DOHH2 (cell line): ENCODE results near the gene GATD1.

ENCODE experiments used
- H3F3A ChIP-seq: fragments of 200-600 bp; sonication (generic), shearing (Covaris generic); 2 replicates; pipeline ENCODE4 v1.6.0; 2016; ENCODE audit warnings: antibody characterized with exemption, mild to moderate bottlenecking; ENCODE audit not compliant: control insufficient read depth, insufficient read depth
- H3K27ac ChIP-seq: fragments of 200-600 bp; sonication (generic); 2 replicates; pipeline ENCODE4 v1.5.1; 2014; ENCODE audit warnings: low read depth, mild to moderate bottlenecking, low read length, moderate library complexity
- H3K27me3 ChIP-seq: fragments of 200-600 bp; sonication (generic); 2 replicates; pipeline ENCODE4 v1.6.1; 2014; ENCODE audit warnings: mild to moderate bottlenecking, low read length, mixed read lengths; ENCODE audit not compliant: control insufficient read depth
- H3K36me3 ChIP-seq: fragments of 200-600 bp; sonication (generic); 2 replicates; pipeline ENCODE4 v1.6.1; 2014; ENCODE audit warnings: mild to moderate bottlenecking, low read length, moderate library complexity, mixed read lengths; ENCODE audit not compliant: control insufficient read depth
- H3K4me1 ChIP-seq: fragments of 200-600 bp; sonication (generic); 2 replicates; pipeline ENCODE4 v1.6.1; 2014; ENCODE audit warnings: mild to moderate bottlenecking, low read length, mixed read lengths; ENCODE audit not compliant: control insufficient read depth
- H3K4me2 ChIP-seq: fragments of 200-600 bp; sonication (generic); 2 replicates; pipeline ENCODE4 v1.6.0; 2014; ENCODE audit warnings: mild to moderate bottlenecking, low read length, moderate library complexity
- H3K4me3 ChIP-seq: fragments of 200-600 bp; sonication (generic); 2 replicates; pipeline ENCODE4 v1.5.1; 2014; ENCODE audit warnings: mild to moderate bottlenecking, low read length, mixed read lengths
- H3K79me2 ChIP-seq: fragments of 200-600 bp; sonication (generic); 2 replicates; pipeline ENCODE4 v1.6.1; 2014; ENCODE audit warnings: mild to moderate bottlenecking, low read length, mixed read lengths; ENCODE audit not compliant: control insufficient read depth
- H3K9me2 ChIP-seq: fragments of 200-600 bp; sonication (generic); replicated peaks from 2 replicates; pipeline ENCODE4 v1.6.1; 2014; ENCODE audit warnings: mild to moderate bottlenecking, low read length, mixed read lengths; ENCODE audit not compliant: control insufficient read depth
- H3K9me3 ChIP-seq: fragments of 200-600 bp; sonication (generic); 2 replicates; pipeline ENCODE4 v1.6.1; 2014; ENCODE audit warnings: antibody characterized with exemption, low read length, mixed read lengths; ENCODE audit not compliant: control insufficient read depth, insufficient read depth
- H4K20me1 ChIP-seq: fragments of 200-600 bp; sonication (generic); 2 replicates; pipeline ENCODE4 v1.6.0; 2014; ENCODE audit warnings: low read depth, mild to moderate bottlenecking, antibody characterized with exemption, low read length, moderate library complexity; ENCODE audit not compliant: control insufficient read depth, insufficient read depth
- EZH2phosphoT487 ChIP-seq: fragments of 200-600 bp; sonication (generic); IDR thresholded peaks from 2 replicates; pipeline ENCODE4 v1.6.1; 2017; ENCODE audit warnings: borderline replicate concordance, mild to moderate bottlenecking, antibody characterized with exemption, low read length, moderate library complexity, mixed read lengths
- TF ChIP-seq, protein P1 (sequence below): fragments of 200-600 bp; sonication (generic); IDR thresholded peaks from one replicate; pipeline ENCODE4 v1.5.1; 2014; ENCODE audit warnings: antibody characterized with exemption, mild to moderate bottlenecking, low read depth, low read length; ENCODE audit not compliant: poor library complexity, severe bottlenecking

The GATD1 gene

DNA sequence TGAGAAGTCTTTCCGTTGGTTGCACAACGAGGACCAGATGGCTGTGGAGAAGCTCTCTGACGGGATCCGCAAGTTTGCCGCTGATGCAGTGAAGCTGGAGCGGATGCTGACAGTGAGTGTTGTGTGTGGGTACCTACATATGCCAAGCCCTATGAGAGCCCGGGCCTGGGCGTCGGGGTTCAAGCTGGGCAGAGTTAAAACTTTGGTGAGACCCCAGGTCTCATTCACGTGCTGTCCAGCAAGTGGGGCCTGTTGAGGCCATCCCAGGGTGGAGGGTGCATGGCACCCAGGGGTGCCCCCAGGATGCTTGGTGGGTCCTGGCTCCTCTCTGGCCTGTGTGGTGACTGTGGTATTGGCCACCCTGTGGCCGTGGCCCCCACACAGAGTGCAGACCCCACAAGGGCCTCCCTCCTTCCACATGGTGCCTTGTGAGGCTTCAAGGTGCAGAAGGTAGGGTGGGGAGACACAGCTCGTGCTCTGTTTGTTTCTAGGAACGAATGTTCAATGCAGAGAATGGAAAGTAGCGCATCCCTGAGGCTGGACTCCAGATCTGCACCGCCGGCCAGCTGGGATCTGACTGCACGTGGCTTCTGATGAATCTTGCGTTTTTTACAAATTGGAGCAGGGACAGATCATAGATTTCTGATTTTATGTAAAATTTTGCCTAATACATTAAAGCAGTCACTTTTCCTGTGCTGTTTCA lies 12.8 kb downstream of the GATD1 start:
- Histone ChIP-seq H3K9me2 (no peaks in the 10 kb centered on the region), H3K27ac (no peak overlapping the region), H3K4me1 (no peaks in the 10 kb centered on the region), H3K27me3 (no peaks in the 10 kb centered on the region), H3K4me2 (no peak overlapping the region), H3K9me3 (no peaks in the 10 kb centered on the region), H3K36me3 (peaks cover 67% of the 10 kb centered on the region), H3K79me2 (no peaks in the 10 kb centered on the region; the same call in 1 of the 2 replicates), H3F3A (peaks cover 13% of the 10 kb centered on the region), H4K20me1 (0 out of 2 replicates have a peak, but pooled peaks cover 7% of the 10 kb centered on the region), H3K4me3 (no peak overlapping the region)
- TF ChIP-seq EZH2phosphoT487: no peak
- TF ChIP-seq, protein P1, sequence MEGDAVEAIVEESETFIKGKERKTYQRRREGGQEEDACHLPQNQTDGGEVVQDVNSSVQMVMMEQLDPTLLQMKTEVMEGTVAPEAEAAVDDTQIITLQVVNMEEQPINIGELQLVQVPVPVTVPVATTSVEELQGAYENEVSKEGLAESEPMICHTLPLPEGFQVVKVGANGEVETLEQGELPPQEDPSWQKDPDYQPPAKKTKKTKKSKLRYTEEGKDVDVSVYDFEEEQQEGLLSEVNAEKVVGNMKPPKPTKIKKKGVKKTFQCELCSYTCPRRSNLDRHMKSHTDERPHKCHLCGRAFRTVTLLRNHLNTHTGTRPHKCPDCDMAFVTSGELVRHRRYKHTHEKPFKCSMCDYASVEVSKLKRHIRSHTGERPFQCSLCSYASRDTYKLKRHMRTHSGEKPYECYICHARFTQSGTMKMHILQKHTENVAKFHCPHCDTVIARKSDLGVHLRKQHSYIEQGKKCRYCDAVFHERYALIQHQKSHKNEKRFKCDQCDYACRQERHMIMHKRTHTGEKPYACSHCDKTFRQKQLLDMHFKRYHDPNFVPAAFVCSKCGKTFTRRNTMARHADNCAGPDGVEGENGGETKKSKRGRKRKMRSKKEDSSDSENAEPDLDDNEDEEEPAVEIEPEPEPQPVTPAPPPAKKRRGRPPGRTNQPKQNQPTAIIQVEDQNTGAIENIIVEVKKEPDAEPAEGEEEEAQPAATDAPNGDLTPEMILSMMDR: no peak

DNA sequence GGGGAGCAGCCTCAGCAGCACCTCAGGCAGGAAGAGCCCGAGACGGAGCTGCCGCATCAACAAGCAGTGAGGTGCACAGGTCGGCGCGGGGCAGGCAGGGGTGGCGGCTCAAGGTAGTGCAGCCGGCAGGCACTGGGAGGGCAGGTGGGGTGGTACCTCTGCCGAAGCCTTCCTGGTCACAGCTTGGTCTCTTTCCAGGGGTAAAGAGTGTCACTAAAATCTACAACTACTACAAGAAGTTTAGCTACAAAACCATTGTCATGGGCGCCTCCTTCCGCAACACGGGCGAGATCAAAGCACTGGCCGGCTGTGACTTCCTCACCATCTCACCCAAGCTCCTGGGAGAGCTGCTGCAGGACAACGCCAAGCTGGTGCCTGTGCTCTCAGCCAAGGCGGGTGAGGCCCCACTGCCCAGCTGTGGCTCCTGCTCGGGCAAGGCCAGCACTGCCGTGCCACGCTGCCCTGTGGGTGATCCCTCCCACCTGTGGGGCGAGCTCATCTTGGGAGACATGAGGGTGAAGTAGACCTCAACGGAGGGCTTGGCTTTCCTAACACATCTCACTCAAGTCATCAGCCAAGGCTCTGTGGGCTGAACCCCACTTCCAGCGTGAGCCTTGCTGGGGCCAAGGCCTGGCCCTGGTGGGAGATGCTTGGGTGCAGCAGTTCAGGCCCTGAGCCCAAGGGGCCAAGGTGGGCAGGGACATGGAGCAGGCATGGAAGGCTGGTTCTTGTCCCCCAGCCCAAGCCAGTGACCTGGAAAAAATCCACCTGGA lies 13.6 kb downstream of the GATD1 start:
- Histone ChIP-seq H3K27me3 (no peaks in the 10 kb centered on the region), H3F3A (peaks cover 13% of the 10 kb centered on the region), H3K4me3 (no peak overlapping the region), H3K36me3 (peaks cover 70% of the 10 kb centered on the region), H3K79me2 (no peaks in the 10 kb centered on the region; the same call in 1 of the 2 replicates), H3K9me3 (no peaks in the 10 kb centered on the region), H3K4me1 (no peaks in the 10 kb centered on the region), H3K27ac (no peak overlapping the region), H3K9me2 (no peaks in the 10 kb centered on the region), H3K4me2 (no peak overlapping the region), H4K20me1 (0 out of 2 replicates have a peak, but pooled peaks cover 7% of the 10 kb centered on the region)
- TF ChIP-seq EZH2phosphoT487: no peak
- TF ChIP-seq, protein P1: no peak

DNA sequence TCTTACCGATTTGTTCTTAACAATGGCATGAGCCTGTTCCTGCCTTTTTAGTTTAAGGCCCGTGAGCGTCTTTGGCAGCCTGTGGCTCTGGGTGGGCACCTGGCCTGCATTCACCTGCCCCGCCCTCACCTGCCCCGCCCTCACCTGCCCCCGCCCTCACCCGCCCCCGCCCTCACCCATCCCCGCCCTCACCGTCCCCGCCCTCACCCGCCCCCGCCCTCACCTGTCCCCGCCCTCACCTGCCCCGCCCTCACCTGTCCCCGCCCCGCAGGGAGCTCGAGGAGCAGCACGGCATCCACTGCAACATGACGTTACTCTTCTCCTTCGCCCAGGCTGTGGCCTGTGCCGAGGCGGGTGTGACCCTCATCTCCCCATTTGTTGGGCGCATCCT lies 14.2 kb downstream of the GATD1 start:
- H4K20me1 ChIP-seq: 0 out of 2 replicates have a peak, but pooled peaks cover 7% of the 10 kb centered on the region
- H3K27me3 ChIP-seq: no peaks in the 10 kb centered on the region
- H3K4me2 ChIP-seq: no peak overlapping the region
- no peaks in the 10 kb centered on the region for H3K9me2 ChIP-seq
- H3K79me2 ChIP-seq: no peaks in the 10 kb centered on the region; the same call in 1 of the 2 replicates
- no peaks in the 10 kb centered on the region for H3K9me3 ChIP-seq
- H3K36me3 ChIP-seq: peaks cover 70% of the 10 kb centered on the region
- H3F3A ChIP-seq: peaks cover 13% of the 10 kb centered on the region
- no peak overlapping the region for H3K4me3 ChIP-seq
- no peak for TF ChIP-seq EZH2phosphoT487
- TF ChIP-seq, protein P1: no peak
- no peaks in the 10 kb centered on the region for H3K4me1 ChIP-seq
- no peak overlapping the region for H3K27ac ChIP-seq
